Activated effector memory CD4-positive, alpha-beta T cell treated with anti-CD3 and anti-CD28 coated beads, Interleukin-2, amount 50 U/mL, for 16 hours (primary cell): Measurements from ENCODE around the gene C1GALT1.
"Not testable (repeated sequence)": the region's sequence is repeated elsewhere in the genome, so short reads cannot be mapped to it uniquely, and the experiment has no call there.

Experiments used
- DNase-seq: peaks from one replicate; pipeline ENCODE4 v3.0.0-alpha.2; 2020

C1GALT1 gene

DNA sequence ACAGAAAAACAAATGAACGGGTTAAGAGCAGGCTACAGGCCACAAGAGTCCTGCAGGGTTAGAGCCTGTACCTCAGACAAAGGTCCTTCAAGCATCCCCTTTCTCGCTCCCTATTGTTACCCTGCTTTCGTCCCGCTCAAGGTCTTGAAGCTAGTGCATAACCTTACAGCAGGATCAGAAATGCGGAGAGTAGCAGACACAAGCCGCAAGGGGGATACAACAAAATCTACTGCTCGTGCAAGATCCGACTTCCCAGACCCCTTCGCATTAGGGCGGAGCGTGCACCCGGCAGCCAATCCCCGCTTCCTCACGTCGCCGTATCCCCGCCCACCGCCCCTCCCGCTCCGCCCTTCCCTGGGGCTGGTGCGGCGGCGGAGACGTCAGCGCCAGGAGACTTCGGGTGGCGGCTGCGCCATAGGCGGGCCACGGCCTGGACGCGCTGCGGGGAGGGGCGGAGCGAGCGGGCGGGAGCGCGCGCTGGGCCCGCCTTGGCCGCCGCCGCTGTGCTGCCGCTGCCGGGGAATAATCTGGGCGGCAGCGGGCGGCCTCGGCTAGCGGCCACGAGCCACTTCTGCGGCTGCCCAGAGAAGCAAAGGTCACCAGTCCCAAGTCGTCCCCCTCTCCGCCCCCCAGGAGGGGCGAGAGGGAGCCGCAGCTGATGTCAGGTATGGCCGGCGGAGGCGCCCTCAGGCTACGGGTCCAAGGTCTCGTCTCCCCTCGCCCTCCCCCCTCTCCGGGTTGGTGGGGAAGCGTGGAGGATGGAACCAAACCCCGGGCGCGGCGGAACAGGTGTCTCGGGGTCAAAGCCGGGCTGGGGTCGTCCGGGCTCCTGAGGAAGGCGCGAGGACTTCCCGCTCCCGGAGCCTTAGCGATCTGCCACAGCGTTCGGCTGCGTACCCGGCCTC, at the start of gene C1GALT1:
TSS of gene C1GALT1 (plus strand) at position 389 of the 905 bp plus-strand sequence. CDS start 51,776 bp downstream, outside the sequence.
- DNase-seq = peak; percentile 99

DNA sequence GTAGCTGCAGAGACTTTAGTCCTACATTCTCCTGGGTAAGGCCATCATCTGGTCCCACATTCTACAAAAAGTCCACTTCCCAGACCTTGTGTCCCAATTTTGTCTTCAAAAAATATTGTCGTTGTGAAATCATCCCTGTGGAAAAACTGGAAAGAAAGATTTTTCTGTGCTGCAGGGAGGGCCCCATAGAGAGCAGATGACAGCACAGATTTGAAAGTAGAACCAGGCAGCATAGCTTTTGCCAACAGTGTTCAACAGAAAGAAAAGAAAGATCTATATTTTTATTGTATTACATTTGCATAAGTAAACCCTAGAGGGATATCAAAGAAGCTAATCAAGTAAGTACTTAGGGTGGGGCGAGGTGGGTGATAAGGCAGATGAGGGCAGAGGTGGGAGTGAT, 48.3 kb upstream of the C1GALT1 start:
- no peak for DNase-seq

GRCh38 chr7:7135074-7135473, 47.3 kb upstream of the C1GALT1 start:
- DNase-seq = no peak

- DNase-seq = not testable (repeated sequence)
Observed at GRCh38 chr7:7135924-7136323, 46.4 kb upstream of the C1GALT1 start.

DNA sequence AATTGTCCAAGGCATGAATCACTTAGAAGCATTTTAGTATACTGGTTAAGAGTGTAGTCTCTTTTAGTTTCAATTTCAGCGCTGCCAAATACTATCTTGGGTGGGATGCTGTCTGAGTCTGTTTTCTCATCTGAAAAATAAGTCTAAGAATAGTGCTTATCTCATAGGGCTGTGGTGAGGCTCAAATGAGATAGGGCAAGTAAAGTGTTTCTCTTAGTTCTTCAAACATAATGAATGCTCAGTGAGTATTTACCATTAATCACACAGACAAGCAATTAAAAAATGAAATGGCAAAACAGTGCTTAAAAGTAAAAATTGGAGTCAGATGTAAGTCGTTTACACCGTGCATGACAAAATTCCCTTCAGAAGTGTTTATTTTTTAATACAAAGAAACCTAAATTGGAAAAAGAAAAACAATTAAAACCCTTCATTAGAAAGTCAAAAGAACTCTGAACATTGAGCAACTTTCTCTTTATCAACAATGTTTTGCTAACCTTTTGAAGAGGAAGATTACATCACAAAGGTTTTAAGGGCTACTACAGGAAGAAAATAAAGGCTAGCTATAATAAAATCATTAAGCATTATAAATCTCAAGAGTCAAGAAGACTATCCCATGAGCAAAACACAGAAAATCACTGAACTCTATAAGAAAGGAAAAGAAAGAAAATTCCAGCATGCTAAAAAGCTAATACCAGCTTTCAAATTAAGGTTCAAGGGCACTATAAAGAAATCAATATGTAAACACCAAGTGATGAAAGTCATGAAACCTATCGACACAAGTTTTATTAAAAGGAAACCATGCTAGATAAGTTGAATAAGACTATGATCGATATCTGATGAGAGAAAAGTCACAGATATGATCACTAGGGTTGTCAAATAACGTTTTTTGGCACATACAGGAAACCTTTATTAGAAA, 45.6 kb upstream of the C1GALT1 start:
- DNase-seq = no peak

GRCh38 chr7:7138897-7139296, 43.4 kb upstream of the C1GALT1 start:
- no peak for DNase-seq

GRCh38 chr7:7143404-7143803, 38.9 kb upstream of the C1GALT1 start:
- not testable (repeated sequence) for DNase-seq

DNA sequence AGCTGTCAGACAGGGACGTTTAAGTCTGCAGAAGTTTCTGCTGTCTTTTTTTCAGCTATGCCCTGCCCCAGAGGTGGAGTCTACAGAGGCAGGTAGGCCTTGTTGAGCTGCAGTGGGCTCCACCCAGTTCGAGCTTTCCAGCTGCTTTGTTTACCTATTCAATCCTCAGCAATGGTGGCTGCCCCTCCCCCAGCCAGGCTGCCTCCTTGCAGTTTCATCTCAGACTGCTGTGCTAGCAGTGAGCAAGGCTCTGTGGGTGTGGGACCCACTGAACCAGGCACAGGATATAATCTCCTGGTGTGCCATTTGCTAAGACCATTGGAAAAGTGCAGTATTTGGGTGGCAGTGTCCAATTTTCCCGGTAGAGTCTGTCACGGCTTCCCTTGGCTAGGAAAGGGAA, 37.2 kb upstream of the C1GALT1 start:
- not testable (repeated sequence) for DNase-seq

- no peak for DNase-seq
Observed at GRCh38 chr7:7146837-7147236, 35.5 kb upstream of the C1GALT1 start.

GRCh38 chr7:7148798-7149481, 33.4 kb upstream of the C1GALT1 start:
- DNase-seq = no peak

- no peak for DNase-seq
Observed at GRCh38 chr7:7151285-7151684, 31.1 kb upstream of the C1GALT1 start.

DNA sequence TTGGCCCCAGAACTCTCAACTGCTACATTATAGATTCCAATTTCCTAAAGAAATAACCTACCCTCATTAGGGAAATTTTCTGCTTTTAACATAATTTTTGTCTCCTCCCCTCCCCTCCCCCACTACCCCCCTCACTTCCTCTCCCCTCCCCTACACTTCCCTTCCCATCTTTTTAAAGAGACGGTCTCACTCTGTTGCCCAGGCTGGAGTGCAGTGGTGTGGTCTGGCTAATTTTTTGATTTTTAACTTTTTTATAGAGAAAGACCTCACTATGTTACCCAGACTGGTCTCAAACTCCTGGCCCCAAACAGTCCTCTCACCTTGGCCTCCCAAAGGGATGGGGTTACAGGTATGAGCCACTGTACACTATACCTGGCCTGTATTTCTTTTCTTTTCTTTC, 30.5 kb upstream of the C1GALT1 start:
- DNase-seq = no peak

DNA sequence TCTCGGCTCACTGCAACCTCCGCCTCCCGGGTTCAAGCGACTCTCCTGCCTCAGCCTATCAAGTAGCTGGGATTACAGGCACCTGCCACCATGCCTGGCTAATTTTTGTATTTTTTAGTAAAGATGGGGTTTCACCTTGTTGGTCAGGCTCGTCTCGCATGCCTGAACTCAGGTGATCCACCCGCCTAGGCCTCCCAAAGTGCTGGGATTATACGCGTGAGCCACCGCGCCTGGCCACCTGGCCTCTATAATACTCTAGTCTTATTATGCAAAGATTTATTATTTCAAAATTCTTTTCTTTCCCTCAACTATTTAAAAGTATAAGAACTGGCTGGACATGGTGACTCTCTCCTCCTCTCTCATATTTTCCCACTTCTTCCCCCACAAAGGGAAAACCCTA, 30.0 kb upstream of the C1GALT1 start:
- no peak for DNase-seq

GRCh38 chr7:7154355-7154754, 28.0 kb upstream of the C1GALT1 start:
- not testable (repeated sequence) for DNase-seq

- no peak for DNase-seq
Observed at GRCh38 chr7:7156663-7157062, 25.7 kb upstream of the C1GALT1 start.

DNA sequence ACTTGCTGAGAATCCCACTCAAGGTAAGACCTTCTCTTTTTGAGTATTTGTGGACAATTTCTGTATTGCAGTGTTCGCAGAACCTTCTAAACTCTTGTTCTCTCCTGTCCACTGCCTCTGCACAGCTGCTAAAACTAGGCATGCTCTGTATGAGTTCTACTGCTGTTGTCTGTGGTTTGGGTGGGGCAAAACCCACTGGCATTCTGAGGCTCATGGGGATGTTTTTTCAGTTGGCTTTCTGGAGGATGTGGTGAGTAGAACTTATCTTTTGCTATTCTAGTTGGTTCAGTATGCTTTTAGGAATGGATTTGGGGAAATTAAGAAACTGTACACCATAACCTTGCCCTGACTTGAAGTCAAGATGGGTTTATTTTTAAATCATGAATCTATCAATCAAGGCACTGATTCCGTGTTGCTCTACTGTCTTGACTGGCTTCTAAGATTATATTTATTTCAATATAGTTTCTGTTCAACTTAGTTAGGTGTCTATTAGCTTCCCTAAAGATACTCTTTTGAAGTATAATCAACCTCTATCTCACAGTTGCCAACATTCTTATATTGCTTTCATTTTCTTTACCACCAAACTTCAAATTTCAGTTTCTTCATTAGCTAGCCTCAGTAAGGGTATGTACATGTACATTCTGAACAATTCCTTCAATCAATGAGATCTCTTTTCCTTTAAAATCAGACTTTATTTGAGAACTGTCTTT, 25.0 kb upstream of the C1GALT1 start:
- peak; percentile 76 for DNase-seq

GRCh38 chr7:7157887-7158271, 24.5 kb upstream of the C1GALT1 start:
- DNase-seq = no peak

DNA sequence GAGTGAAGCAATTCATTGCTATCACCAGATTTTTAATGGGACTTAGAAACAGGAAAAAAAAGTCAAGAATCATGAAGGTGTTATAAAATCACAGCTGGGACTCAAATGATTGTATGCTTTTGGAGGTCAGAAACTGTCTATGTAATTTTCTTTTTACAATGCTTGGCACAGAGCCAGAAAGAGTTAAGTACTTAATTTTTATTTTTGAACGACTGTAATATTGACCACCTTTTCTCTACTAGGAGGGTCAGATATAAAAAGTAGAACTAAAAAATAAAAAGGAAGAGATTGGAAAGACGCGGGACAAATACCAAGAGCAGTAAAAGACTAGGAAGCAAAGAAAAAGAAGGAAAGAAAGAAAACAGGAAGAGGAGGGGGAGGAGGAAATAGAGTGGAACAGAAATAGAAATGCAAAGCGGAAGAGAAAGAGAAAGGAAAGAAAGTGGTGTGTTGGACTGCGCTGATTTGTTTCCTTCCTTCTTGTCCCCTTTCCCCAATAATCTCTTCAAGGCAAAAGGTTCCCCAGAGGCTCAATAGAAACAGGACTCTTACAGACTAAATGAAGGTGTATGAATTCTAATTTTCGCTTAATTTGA, 23.2 kb upstream of the C1GALT1 start:
- no peak for DNase-seq

DNA sequence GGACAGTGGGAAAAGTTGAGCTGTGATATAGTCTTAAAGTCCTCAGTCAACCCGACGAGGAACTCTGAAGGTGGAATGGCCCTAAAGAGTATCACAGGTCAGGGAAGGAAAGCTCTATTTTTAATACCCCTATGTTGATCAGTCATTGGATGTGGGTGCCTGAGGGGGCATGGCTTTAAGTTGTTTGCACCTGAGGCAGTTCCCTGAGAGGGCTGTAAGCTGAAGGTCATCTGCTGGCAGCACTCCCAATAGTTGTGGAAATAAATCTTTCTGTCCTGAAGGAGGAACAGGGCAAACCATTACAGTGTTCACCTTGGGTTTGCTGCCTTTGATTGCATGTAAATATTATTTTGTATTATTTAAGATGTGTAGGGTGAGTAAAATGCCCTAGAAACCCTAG, 17.8 kb upstream of the C1GALT1 start:
- DNase-seq = no peak

- no peak for DNase-seq
Observed at GRCh38 chr7:7165372-7165771, 17.0 kb upstream of the C1GALT1 start.

DNA sequence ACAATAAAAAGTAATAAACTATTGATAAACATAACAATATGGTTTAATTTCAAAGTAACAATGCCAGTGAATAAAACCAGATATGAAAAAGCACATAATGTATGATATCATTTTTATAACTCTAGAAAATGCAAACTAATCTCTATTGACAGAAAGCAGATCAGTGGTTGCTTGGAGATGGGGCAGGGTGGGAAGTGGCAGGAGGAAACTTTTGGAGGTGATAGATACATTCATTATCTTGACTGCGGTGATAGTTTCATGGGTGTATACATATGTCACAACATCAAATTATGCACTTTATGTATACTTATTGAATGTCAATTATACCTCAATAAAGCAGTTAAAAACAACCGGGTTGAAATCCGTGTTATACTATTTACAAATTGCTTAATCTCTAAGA, 16.0 kb upstream of the C1GALT1 start:
- no peak for DNase-seq

DNA sequence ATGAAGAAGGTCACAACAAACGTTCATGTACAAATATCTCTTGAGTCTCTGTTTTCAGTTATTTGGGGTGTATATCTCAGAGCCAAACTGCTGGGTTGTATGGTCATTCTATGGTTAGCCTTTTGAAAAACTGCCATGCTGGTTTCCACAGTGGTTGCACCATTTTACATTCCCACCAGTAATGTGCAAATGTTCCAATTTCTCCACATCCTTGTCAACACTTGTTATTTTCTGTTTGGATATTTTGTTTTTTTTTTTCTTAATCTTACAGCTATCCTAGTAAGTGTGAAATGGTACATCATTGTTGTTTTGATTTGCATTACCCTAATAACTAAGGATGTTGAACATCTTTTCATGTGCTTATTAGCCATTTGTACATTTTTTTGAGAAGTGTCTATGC, 13.0 kb upstream of the C1GALT1 start:
- DNase-seq = no peak
